ENCODE data around the gene KRTAP4-5. TPM values are rescaled to one million over a fixed set of nuclear protein-coding genes. Genes with fewer than 3 reads are reported as not detected.
"Not testable (repeated sequence)": the region's sequence is repeated elsewhere in the genome, so short reads cannot be mapped to it uniquely, and the experiment has no call there.

Gene KRTAP4-5
- total RNA-seq, result not detected

GRCh38 chr17:41149652-41149985, at the start of gene KRTAP4-5:
Gene KRTAP4-5 (minus strand): TSS chr17:41149825. CDS start chr17:41149767, 58 bp downstream.
- no peak within 1 kb of the TSS for H3K27ac Mint-ChIP-seq
- H3K27me3 Mint-ChIP-seq, result peaks cover 2% of the 10 kb centered on the region
- ChIA-PET POLR2A (no interaction called here), CTCF (no interaction called here)
- H3K4me3 Mint-ChIP-seq, result no peak within 1 kb of the TSS
- intact Hi-C loops (cut with micrococcal nuclease), result no loop called here
- H3K4me1 Mint-ChIP-seq (ENCODE audit: low read depth), result no peaks in the 10 kb centered on the region
- no peaks in the 10 kb centered on the region for H3K36me3 Mint-ChIP-seq (ENCODE audit: low read depth)
- TF ChIP-seq, protein P1, sequence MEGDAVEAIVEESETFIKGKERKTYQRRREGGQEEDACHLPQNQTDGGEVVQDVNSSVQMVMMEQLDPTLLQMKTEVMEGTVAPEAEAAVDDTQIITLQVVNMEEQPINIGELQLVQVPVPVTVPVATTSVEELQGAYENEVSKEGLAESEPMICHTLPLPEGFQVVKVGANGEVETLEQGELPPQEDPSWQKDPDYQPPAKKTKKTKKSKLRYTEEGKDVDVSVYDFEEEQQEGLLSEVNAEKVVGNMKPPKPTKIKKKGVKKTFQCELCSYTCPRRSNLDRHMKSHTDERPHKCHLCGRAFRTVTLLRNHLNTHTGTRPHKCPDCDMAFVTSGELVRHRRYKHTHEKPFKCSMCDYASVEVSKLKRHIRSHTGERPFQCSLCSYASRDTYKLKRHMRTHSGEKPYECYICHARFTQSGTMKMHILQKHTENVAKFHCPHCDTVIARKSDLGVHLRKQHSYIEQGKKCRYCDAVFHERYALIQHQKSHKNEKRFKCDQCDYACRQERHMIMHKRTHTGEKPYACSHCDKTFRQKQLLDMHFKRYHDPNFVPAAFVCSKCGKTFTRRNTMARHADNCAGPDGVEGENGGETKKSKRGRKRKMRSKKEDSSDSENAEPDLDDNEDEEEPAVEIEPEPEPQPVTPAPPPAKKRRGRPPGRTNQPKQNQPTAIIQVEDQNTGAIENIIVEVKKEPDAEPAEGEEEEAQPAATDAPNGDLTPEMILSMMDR (IDR thresholded peaks at IDR 0.05), result no peak
- no peak for ATAC-seq
- no peaks in the 10 kb centered on the region for H3K9me3 Mint-ChIP-seq
- no peak for DNase-seq

- CTCF ChIA-PET, result no interaction called here
- H3K4me1 Mint-ChIP-seq (ENCODE audit: low read depth), result no peaks in the 10 kb centered on the region
- POLR2A ChIA-PET, result no interaction called here
- DNase-seq, result no peak
- TF ChIP-seq, protein P1 (IDR thresholded peaks at IDR 0.05), result no peak
- no peak overlapping the region for H3K27ac Mint-ChIP-seq
- no peaks in the 10 kb centered on the region for H3K9me3 Mint-ChIP-seq
- no peak overlapping the region for H3K4me3 Mint-ChIP-seq
- intact Hi-C loops (cut with micrococcal nuclease), result no loop called here
- no peak for ATAC-seq
- H3K36me3 Mint-ChIP-seq (ENCODE audit: low read depth), result no peaks in the 10 kb centered on the region
- no peaks in the 10 kb centered on the region for H3K27me3 Mint-ChIP-seq
These were observed 46.4 kb upstream of the KRTAP4-5 start for GRCh38 chr17:41196068-41196467.

GRCh38 chr17:41190328-41190727, 40.7 kb upstream of the KRTAP4-5 start:
- TF ChIP-seq, protein P1 (IDR thresholded peaks at IDR 0.05), result no peak
- CTCF ChIA-PET, result no interaction called here
- ATAC-seq (no peak), DNase-seq (no peak)
- intact Hi-C loops (cut with micrococcal nuclease), result no loop called here
- no peaks in the 10 kb centered on the region for H3K36me3 Mint-ChIP-seq (ENCODE audit: low read depth)
- POLR2A ChIA-PET, result no interaction called here
- no peaks in the 10 kb centered on the region for H3K4me1 Mint-ChIP-seq (ENCODE audit: low read depth)
- no peak overlapping the region for H3K27ac Mint-ChIP-seq
- H3K27me3 Mint-ChIP-seq, result no peaks in the 10 kb centered on the region
- no peak overlapping the region for H3K4me3 Mint-ChIP-seq
- no peaks in the 10 kb centered on the region for H3K9me3 Mint-ChIP-seq

GRCh38 chr17:41189837-41190318, 40.3 kb upstream of the KRTAP4-5 start, which contains the start of gene KRTAP9-1:
Gene KRTAP9-1 (plus strand): TSS chr17:41189887. CDS start chr17:41189887, 0 bp downstream.
- H3K27ac Mint-ChIP-seq; ATAC-seq; intact Hi-C loops (cut with micrococcal nuclease); POLR2A ChIA-PET; H3K36me3 Mint-ChIP-seq (ENCODE audit: low read depth); DNase-seq; H3K4me1 Mint-ChIP-seq (ENCODE audit: low read depth); H3K9me3 Mint-ChIP-seq; CTCF ChIA-PET; H3K4me3 Mint-ChIP-seq; H3K27me3 Mint-ChIP-seq: not testable (repeated sequence)

DNA sequence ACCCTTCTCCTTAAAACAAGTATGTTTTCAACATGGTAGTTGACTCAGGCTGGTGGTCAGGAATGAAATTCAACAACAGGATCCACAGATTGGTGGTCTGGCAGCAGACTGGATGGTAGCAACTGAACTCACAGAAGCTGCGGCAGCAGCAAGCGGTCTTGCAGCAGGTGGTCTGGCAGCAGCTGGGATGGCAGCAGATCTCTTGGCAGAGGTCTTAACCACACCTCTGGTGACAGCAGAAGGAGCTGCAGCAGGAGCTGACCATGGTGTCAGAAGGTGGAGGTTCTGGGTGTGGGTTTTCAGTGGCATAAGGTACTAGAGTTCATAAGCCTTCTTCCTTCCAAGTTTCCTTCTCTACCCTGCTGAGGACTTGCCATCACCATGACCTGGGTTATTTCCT, 37.2 kb upstream of the KRTAP4-5 start:
- no peak overlapping the region for H3K4me3 Mint-ChIP-seq
- H3K27me3 Mint-ChIP-seq, result no peaks in the 10 kb centered on the region
- no peaks in the 10 kb centered on the region for H3K36me3 Mint-ChIP-seq (ENCODE audit: low read depth)
- CTCF ChIA-PET, result no interaction called here
- DNase-seq, result no peak
- no peak overlapping the region for H3K27ac Mint-ChIP-seq
- ATAC-seq, result no peak
- intact Hi-C loops (cut with micrococcal nuclease), result no loop called here
- POLR2A ChIA-PET, result interaction anchor here (1.1 kb wide), 1 partner anchor 23 kb away, joined by 3 read pairs; no protein-coding TSS in a partner anchor
- no peaks in the 10 kb centered on the region for H3K4me1 Mint-ChIP-seq (ENCODE audit: low read depth)
- no peaks in the 10 kb centered on the region for H3K9me3 Mint-ChIP-seq
- TF ChIP-seq, protein P1 (IDR thresholded peaks at IDR 0.05), result no peak

GRCh38 chr17:41185001-41185400, 35.4 kb upstream of the KRTAP4-5 start:
- Mint-ChIP-seq H3K4me1 (ENCODE audit: low read depth) (no peaks in the 10 kb centered on the region), H3K9me3 (no peaks in the 10 kb centered on the region), H3K36me3 (ENCODE audit: low read depth) (no peaks in the 10 kb centered on the region), H3K27ac (no peak overlapping the region), H3K4me3 (no peak overlapping the region), H3K27me3 (no peaks in the 10 kb centered on the region)
- TF ChIP-seq, protein P1 (IDR thresholded peaks at IDR 0.05), result no peak
- ChIA-PET POLR2A (no interaction called here), CTCF (no interaction called here)
- DNase-seq (no peak), ATAC-seq (no peak)
- intact Hi-C loops (cut with micrococcal nuclease), result no loop called here
